Motor neuron (in vitro differentiated cells): ENCODE results near the gene HIPK3. TPM values are rescaled to one million over a fixed set of nuclear protein-coding genes. Genes with fewer than 3 reads are reported as not detected.

Experiments
- ATAC-seq, 8 experiments: fragments of 200-7000 bp; cut with Tn5 transposase; replicated peaks in 6 of 8; 2 replicates each; pipeline ENCODE4 v1.8.0; 2021; ENCODE audit warnings: mild to moderate bottlenecking in 8 of 8, moderate library complexity in 8 of 8
- H3K27ac ChIP-seq, 2 donors: fragments of 250-450 bp; sonication (Bioruptor Pico); 2 replicates each; pipeline ENCODE4 v1.9.0; 2021; ENCODE audit warnings: antibody characterized with exemption in 2 of 2, mild to moderate bottlenecking in 2 of 2, moderate library complexity in 1 of 2
- H3K4me1 ChIP-seq, 2 donors: fragments of 250-450 bp; sonication (Bioruptor Pico); replicated peaks in 1 of 2; 2 replicates each; pipeline ENCODE4 v1.6.1; 2021; ENCODE audit warnings: antibody characterized with exemption in 2 of 2, mild to moderate bottlenecking in 2 of 2, moderate library complexity in 1 of 2
- H3K4me3 ChIP-seq, 5 donors: fragments of 250-450 bp; sonication (Bioruptor Pico); 2 replicates each; pipeline ENCODE4 v1.9.0; 2021; ENCODE audit warnings: antibody characterized with exemption in 5 of 5, mild to moderate bottlenecking in 5 of 5, moderate library complexity in 4 of 5
- WGBS, 10 experiments: fragments of 450-650 bp; shearing (Covaris generic); methylation state at CpG; one replicate each; pipeline ENCODE4 v1.0.0; 2022; 5-methylcytosine and 5-hydroxymethylcytosine counted together
- in situ Hi-C, 9 experiments: fragments of 400-800 bp; cut with MboI; loops; one replicate each; pipeline ENCODE4 v1.15.0; 2021; ENCODE audit warnings: low sequenced_read_pairs in 9 of 9, low pct_unique_long_range_greater_than_20kb in 2 of 9; ENCODE audit not compliant: unreplicated experiment in 9 of 9
- total RNA-seq, 8 experiments: library from RNA; unstranded; fragments of 300-600 nt; gene quantifications; 2 replicates each; pipeline versions ENCODE4 v1.2.3 to v1.2.4, GENCODE V29; 2022

Gene HIPK3
- total RNA-seq, 8 experiments from 2014 or later: 32.4 to 74.1 (median 48.2) TPM

- Histone ChIP-seq H3K4me3 (no peak overlapping the region), H3K4me1 (peaks cover 4 to 5% of the 10 kb centered on the region in 2 donors), H3K27ac (no peak overlapping the region)
- ATAC-seq: no peak
- in situ Hi-C loops: no loop called here
Measured at GRCh38 chr11:33264926-33265325, 7.7 kb downstream of the HIPK3 start.

GRCh38 chr11:33266393-33267215 is 9.4 kb downstream of the HIPK3 start:
- 36 to 100% (median 84%) methylated on average over 1 to 8 of the region's 8 CpGs for WGBS, 10 experiments
- ATAC-seq: peak in 3 of 8 experiments; percentile 29 to 57 (median 45)
- no peak overlapping the region for H3K27ac ChIP-seq

GRCh38 chr11:33268945-33269540 is 11.9 kb downstream of the HIPK3 start:
- WGBS, 10 experiments: 77 to 100% (median 93%) methylated on average over 1 to 4 of the region's 4 CpGs

More at GRCh38 chr11:33266393-33267215, 9.4 kb downstream of the HIPK3 start:
- in situ Hi-C loops: no loop called here
- Histone ChIP-seq H3K4me3 (no peak overlapping the region), H3K4me1 (peaks cover 0 to 4% of the 10 kb centered on the region in 2 donors)

GRCh38 chr11:33269822-33270221 is 12.6 kb downstream of the HIPK3 start:
- H3K4me3 ChIP-seq: no peak overlapping the region
- no peaks in the 10 kb centered on the region for H3K4me1 ChIP-seq
- in situ Hi-C loops: no loop called here
- 89 to 100% (median 96%) methylated on average over 2 to 6 of the region's 6 CpGs for WGBS, 10 experiments
- no peak overlapping the region for H3K27ac ChIP-seq
- ATAC-seq: no peak

More at GRCh38 chr11:33268945-33269540, 11.9 kb downstream of the HIPK3 start:
- in situ Hi-C loops: no loop called here
- no peak overlapping the region for H3K4me3 ChIP-seq
- no peak overlapping the region for H3K27ac ChIP-seq
- H3K4me1 ChIP-seq: no peaks in the 10 kb centered on the region
- no peak for ATAC-seq

DNA sequence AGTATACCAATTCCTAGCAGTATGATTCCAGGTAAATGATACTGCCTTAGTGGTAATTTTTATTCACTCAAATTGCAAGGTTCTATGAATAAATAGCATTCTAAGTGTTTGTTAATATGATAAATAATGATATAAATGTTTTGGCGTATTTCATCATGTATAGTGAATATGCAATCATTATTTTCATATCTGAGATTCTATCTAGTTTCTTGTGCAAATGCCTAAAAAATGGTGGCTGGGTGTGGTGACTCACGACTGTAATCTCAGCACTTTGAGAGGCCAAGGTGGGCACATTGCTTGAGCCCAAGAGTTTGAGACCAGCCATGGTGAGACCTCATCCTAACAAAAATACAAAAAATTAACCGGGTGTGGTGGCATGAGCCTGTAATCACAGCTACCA is 13.9 kb downstream of the HIPK3 start:
- Histone ChIP-seq H3K4me1 (no peaks in the 10 kb centered on the region), H3K4me3 (no peak overlapping the region), H3K27ac (no peak overlapping the region)
- ATAC-seq: no peak
- in situ Hi-C loops: no loop called here
- WGBS, 10 experiments: 58 to 100% (median 96%) methylated on average over 1 to 3 of the region's 3 CpGs; no CpG with 5 or more reads in 2 of the 10 experiments

DNA sequence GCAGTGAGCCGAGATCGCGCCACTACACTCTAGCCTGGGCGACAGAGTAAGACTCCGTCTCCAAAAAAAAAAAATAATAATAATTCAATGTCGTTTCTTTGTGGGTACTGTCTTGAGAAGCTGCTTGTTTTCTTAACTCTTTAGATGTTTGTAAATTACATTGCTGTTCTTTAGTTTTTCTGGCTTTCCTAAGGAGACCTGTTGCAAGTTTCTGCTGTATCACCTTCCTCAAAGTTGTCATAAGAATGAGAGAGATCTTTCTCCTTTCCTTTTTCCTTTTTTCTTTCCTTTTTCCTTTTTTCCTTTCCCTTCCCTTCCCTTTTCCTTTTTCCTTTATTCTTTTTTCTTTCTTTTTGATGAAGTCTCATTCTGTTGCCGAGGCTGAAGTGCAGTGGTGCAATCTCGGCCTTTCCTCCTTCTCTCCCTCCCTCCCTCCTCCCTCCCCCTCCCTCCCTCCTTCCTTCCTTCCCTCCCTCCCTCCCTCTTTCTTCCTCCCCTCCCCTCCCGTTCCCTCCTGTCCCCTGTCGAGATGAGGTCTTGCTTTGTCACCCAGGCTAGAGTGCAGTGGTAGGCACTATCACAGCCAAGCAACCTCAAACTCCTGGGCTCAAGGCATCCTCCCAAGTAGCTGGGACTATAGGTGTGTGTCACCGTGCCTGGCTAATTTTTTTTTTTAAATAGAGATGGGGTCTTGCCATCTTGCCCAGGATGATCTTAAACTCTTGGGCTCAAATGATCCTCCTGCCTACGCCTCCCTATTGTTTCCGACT is 15.3 kb downstream of the HIPK3 start:
- 63 to 100% (median 91%) methylated on average over 1 to 8 of the region's 13 CpGs for WGBS, 10 experiments
- no peak for ATAC-seq
- Histone ChIP-seq H3K4me1 (no peaks in the 10 kb centered on the region), H3K27ac (no peak overlapping the region), H3K4me3 (no peak overlapping the region)
- in situ Hi-C loops: no loop called here

GRCh38 chr11:33273656-33274055 is 16.5 kb downstream of the HIPK3 start:
- H3K4me1 ChIP-seq: no peaks in the 10 kb centered on the region
- no peak overlapping the region for H3K27ac ChIP-seq

GRCh38 chr11:33280411-33280810 is 23.2 kb downstream of the HIPK3 start:
- H3K27ac ChIP-seq: no peak overlapping the region
- in situ Hi-C loops: no loop called here
- no peak for ATAC-seq
- no peaks in the 10 kb centered on the region for H3K4me1 ChIP-seq
- no peak overlapping the region for H3K4me3 ChIP-seq

More at GRCh38 chr11:33273656-33274055, 16.5 kb downstream of the HIPK3 start:
- H3K4me3 ChIP-seq: no peak overlapping the region
- no peak for ATAC-seq
- in situ Hi-C loops: no loop called here

DNA sequence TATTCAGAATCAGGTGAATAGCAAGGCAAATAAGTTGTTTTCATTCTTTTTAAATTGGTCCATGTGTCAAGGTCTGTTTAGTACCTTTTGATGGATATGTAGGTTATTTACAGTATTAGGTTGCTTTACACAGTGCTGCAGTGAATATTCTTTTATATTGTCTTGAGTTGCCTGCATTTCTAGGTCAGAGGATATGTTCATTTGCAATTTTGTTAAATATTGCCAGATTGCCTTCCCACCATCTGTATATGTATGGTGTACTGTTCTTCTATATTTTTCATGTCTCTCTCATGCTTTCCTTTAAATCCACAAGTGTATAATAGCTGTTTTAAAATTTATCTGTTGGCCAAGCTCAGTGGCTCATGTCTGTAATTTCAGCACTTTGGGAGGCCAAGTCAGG is 24.6 kb downstream of the HIPK3 start:
- in situ Hi-C loops: no loop called here
- no peak overlapping the region for H3K27ac ChIP-seq
- H3K4me1 ChIP-seq: no peaks in the 10 kb centered on the region
- no peak overlapping the region for H3K4me3 ChIP-seq
- peak in 2 of 8 experiments; percentile 15 to 63 for ATAC-seq

DNA sequence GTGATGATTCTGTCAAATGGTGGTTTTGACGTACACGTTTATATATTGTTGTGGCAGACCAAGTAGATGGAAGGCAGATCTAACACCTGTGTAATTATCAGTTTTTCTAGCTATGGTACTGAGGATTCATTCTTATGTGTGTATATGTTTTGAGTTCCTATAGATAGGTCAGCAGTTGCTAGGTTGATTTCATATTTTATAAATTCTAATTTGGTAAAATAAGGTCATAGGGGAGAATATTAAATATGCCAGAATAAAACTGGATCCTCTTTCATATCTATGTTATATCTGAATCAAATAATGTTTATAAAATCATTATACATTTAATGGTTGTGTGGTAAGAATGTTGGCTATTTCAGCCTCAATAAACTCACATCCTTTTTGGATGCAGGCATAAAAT is 27.6 kb downstream of the HIPK3 start:
- H3K4me3 ChIP-seq: no peak overlapping the region
- 50 to 100% (median 94%) methylated on average over 1 to 2 of the region's 2 CpGs; no CpG with 5 or more reads in 1 of the 10 experiments for WGBS, 10 experiments
- no peaks in the 10 kb centered on the region for H3K4me1 ChIP-seq
- in situ Hi-C loops: no loop called here
- no peak for ATAC-seq
- H3K27ac ChIP-seq: no peak overlapping the region

DNA sequence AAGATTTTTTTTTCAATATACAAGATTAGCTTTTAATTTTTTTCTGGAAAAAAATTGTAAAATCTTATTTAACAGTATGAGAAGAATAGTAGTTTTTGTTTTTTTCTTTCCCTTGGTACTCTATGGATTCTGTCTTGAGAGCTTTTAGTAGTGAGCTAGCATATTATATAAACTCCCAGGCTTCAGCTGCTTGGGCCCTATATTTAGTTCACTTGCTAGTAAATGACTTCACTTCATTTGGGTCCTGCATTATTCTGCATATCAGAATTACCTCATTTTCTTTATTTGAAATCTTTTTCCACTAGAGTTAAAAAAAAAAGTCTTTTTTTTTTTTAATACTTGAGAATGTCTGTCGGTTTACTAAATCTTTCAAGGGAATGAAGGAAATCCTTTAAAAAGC is 33.1 kb downstream of the HIPK3 start:
- H3K4me1 ChIP-seq: peaks cover 3 to 5% of the 10 kb centered on the region in 2 donors
- peak in 3 of 8 experiments; percentile 67 to 97 (median 83) for ATAC-seq
- in situ Hi-C loops: no loop called here
- WGBS, 10 experiments: 25 to 100% (median 82%) methylated on average over 1 of the region's 1 CpG; no CpG with 5 or more reads in 2 of the 10 experiments
- no peak overlapping the region for H3K27ac ChIP-seq
- H3K4me3 ChIP-seq: no peak overlapping the region

DNA sequence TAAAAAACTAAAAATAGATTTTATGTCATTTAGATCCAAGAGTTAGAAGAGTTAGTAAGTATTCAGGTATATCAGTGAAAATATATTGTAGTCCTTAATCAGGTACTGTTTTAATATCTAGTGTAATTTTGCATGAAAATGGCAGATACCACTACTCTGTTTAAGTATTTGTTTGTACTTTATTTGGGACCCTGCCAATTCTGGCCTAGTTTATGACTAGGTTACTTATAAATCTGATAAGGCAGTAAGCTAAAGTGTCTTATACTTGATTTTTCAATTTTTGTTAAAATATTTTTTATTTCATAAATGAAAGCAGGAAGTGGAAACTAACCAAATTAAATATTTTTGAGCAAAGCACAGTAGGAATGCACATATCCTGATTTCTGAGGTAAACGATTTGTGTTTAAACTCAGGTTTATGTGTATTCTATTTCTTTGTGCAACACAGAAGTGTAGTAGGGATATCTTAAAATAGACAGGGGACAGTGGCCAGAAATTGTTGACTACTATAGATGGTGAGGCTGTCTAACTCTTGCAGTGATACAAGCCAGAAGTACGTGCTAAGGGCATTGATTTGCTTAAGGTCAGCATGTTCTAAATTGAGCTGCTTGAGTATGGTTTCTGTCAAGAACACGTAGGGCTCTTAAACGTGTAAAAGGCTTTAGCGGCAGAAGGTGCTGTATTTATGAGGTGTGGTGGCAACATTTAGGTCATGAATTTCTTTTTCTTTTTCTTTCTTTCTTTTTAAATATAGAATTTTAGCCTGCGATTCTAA is 34.0 kb downstream of the HIPK3 start:
- peaks cover 3 to 5% of the 10 kb centered on the region in 2 donors for H3K4me1 ChIP-seq
- no peak overlapping the region for H3K4me3 ChIP-seq
- no peak overlapping the region for H3K27ac ChIP-seq
- WGBS, 10 experiments: 32 to 83% (median 77%) methylated on average over 1 to 6 of the region's 6 CpGs
- ATAC-seq: no peak
- in situ Hi-C loops: no loop called here

DNA sequence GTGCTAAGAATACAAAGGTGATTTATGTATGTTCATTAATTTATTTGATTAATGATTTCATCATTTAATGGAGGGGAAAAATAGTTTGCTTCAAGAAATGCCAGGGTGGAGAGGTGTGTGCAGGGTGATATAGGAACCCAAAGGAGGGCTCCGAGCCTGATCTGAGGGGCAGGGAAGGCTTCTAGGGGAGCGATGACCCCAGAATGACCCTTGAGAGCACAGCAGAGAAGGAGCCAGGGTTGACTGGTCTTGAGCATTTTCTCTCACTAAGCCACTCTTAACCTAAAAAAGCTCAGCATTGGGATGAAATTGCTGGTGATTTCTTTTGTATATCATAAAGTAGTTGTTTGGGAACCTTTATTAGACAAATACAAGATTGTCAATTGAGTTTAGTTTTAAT is 35.1 kb downstream of the HIPK3 start:
- no peak overlapping the region for H3K27ac ChIP-seq
- H3K4me1 ChIP-seq: peaks cover 3 to 5% of the 10 kb centered on the region in 2 donors
- 83 to 100% methylated on average over 1 to 2 of the region's 2 CpGs; no CpG with 5 or more reads in 8 of the 10 experiments for WGBS, 10 experiments
- ATAC-seq: no peak
- in situ Hi-C loops: no loop called here
- H3K4me3 ChIP-seq: no peak overlapping the region
